ENCODE measurements around the gene THOC2.

THOC2 gene

DNA sequence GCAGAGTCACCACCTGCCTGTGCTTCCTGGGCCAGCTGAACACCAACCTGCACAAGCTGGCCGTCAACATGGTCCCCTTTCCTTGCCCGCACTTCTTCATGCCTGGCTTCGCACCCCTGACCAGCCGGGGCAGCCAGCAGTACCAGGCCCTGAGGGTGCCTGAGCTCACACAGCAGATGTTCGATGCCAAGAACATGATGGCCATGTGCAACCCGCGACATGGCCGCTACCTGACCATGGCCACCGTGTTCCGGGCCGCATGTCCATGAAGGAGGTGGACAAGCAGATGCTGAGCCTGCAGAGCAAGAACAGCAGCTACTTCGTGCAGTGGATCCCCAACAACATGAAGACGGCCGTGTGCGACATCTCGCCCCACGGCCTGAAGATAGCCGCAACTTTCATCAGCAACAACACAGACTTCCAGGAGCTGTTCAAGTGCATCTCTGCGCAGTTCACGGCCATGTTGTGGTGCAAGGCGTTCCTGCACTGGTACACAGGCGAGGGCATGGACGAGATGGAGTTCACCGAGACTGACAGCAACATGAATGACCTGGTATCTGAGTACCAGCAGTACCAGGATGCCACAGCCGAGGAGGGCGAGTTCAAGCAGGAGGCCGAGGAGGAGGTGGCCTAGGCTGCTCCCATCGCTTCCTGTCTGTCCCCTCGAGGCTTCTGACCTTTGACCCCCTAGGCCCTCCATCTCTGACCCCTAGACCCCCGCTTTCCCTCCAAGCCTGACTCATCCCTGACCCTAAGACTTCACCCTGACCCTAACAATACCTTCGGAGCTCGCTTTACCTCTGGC, 170.3 kb downstream of the THOC2 start:
- no peak for DNase-seq

DNA sequence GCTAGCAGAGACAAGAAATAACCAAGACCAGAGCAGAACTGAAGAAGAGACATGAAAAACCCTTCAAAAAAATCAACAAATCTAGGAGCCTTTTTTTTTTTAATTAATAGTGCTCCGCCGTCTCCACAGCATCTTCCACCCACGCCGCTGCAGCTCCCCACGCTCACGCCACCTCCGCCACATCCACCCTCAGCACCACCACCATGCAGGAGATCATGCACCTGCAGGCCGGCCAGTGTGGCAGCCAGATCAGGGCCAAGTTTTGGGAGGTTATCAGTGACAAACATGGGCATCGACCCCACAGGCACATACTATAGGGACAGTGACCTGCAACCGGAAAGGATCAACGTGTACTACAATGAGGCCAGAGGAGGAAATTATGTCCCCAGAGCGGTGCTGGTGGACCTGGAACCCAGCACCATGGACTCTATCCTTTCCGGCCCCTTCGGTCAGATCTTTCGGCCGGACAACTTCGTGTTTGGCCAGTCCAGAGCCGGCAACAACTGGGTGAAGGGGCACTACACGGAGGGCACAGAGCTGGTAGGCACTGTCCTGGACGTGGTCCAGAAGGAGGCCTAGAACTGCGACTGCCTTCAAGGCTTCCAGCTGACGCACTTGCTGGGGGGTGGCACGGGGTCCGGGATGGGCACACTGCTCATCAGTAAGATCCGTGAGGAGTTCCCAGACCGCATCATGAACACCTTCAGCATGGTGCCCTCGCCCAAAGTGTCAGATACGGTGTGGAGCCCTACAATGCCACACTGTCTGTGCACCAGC, 171.2 kb downstream of the THOC2 start:
- DNase-seq, result no peak

DNA sequence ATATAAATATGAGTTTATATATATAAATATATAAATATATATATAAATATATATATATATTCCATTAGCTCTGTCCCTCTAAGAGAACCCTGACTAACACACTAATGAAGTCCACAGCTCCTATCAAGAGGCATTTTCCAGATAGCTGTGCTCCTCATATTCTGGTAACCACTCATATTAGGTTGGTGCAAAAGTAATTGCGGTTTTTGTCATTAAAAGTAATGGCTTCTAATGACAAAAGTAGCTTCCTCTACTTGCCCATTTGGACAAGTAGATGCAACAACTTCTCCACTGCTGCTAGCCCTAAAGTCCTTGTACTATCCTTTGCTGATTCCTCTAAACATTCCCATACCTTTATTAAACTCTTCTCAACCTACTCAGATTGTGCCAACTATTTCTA, 182.0 kb downstream of the THOC2 start:
- DNase-seq, result no peak
